Stomach (tissue), 4 donors: ENCODE measurements around the gene TGM1.

Experiments
- CTCF ChIP-seq, 7 experiments: fragments of 450-650 bp in 4 of 7; fragments of 200-600 bp in 3 of 7; sonication (generic) in 3 of 7; IDR thresholded peaks; one replicate each; pipeline ENCODE4 v1.5.1; 2016 to 2019; ENCODE audit warnings: antibody characterized with exemption in 7 of 7, control low read depth in 2 of 7, mild to moderate bottlenecking in 1 of 7
- EP300 ChIP-seq: sonication (generic); formaldehyde crosslinking; IDR thresholded peaks from one replicate; pipeline ENCODE4 v1.6.1; 2017; ENCODE audit warnings: antibody characterized with exemption
- POLR2A ChIP-seq, 4 donors: fragments of 450-650 bp; IDR thresholded peaks; one replicate each; pipeline ENCODE4 v1.6.1; 2016; ENCODE audit warnings: antibody characterized with exemption in 4 of 4, control low read depth in 2 of 4, mild to moderate bottlenecking in 1 of 4, moderate library complexity in 1 of 4

GRCh38 chr14:24266344-24267244 is 3.6 kb upstream of the TGM1 start:
- TF ChIP-seq CTCF (IDR thresholded peaks at IDR 0.05) (no peak), POLR2A (IDR thresholded peaks at IDR 0.05) (no peak), EP300 (no peak)
